Tibial nerve (tissue), 3 donors: Measurements from ENCODE around the gene ABHD10.

ENCODE experiments used
- POLR2A ChIP-seq, 2 donors: fragments of 450-650 bp; IDR thresholded peaks; one replicate each; pipeline ENCODE4 v1.6.1; 2017; ENCODE audit warnings: antibody characterized with exemption in 2 of 2, mild to moderate bottlenecking in 2 of 2, moderate library complexity in 2 of 2
- TF ChIP-seq, protein P1 (sequence below), 5 experiments: fragments of 200-600 bp in 3 of 5; fragments of 450-650 bp in 2 of 5; sonication (generic) in 3 of 5; IDR thresholded peaks; one replicate each; pipeline ENCODE4 v1.5.1; 2016 to 2019; ENCODE audit warnings: antibody characterized with exemption in 5 of 5, mild to moderate bottlenecking in 3 of 5, moderate library complexity in 2 of 5

DNA sequence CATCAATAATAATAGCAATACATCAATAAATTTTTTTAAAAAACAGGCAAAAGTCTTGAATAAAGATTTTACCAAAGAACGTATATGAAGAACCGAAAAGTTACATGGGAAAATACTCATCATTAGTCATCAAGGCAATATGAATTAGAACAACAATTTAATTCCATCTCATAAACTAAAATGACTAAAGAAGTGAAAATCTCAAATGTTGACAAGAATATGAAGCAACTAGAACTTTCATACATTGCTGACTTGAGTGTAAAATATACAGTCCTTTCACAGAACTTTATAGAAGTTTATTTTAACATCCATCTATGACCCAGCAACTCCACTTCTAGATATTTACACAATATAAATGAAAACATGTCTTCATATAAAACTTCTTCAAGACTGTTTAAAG is 35.3 kb upstream of the ABHD10 start:
- TF ChIP-seq POLR2A (IDR thresholded peaks at IDR 0.05) = no peak
- TF ChIP-seq, protein P1, sequence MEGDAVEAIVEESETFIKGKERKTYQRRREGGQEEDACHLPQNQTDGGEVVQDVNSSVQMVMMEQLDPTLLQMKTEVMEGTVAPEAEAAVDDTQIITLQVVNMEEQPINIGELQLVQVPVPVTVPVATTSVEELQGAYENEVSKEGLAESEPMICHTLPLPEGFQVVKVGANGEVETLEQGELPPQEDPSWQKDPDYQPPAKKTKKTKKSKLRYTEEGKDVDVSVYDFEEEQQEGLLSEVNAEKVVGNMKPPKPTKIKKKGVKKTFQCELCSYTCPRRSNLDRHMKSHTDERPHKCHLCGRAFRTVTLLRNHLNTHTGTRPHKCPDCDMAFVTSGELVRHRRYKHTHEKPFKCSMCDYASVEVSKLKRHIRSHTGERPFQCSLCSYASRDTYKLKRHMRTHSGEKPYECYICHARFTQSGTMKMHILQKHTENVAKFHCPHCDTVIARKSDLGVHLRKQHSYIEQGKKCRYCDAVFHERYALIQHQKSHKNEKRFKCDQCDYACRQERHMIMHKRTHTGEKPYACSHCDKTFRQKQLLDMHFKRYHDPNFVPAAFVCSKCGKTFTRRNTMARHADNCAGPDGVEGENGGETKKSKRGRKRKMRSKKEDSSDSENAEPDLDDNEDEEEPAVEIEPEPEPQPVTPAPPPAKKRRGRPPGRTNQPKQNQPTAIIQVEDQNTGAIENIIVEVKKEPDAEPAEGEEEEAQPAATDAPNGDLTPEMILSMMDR (IDR thresholded peaks at IDR 0.05) = no peak
